PC-9 (cell line): ENCODE measurements around the gene SLC16A14.

Experiments
- EZH2 ChIP-seq: fragments of 200-600 bp; sonication (generic); IDR thresholded peaks from 2 replicates; pipeline ENCODE4 v1.8.0; 2017; ENCODE audit warnings: antibody characterized with exemption, low read depth
- TF ChIP-seq, protein P1 (sequence below): fragments of 200-600 bp; sonication (generic); conservative IDR thresholded peaks from 2 replicates; pipeline ENCODE4 v1.6.1; 2017; ENCODE audit warnings: mixed run types, antibody characterized with exemption, mild to moderate bottlenecking, moderate library complexity

DNA sequence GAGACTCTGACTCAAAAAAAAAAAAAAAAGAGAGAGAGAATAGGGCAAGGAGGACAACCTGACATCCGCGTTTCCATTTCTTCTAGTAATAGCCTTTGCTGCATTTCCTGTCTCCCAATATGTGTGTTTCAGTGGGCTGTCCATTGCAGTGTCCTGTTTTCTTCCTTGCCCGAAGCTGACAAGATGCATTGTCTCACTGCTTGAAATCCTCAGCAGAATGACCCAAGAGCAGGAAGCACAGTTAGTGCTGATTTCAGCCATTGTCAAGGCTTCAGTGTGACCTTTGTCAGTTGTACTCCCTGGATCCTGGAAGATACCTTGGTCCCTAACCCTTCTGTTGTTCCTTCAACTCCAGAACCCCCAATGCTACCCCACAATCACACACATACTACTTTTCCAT, 71.2 kb downstream of the SLC16A14 start:
- TF ChIP-seq, protein P1, sequence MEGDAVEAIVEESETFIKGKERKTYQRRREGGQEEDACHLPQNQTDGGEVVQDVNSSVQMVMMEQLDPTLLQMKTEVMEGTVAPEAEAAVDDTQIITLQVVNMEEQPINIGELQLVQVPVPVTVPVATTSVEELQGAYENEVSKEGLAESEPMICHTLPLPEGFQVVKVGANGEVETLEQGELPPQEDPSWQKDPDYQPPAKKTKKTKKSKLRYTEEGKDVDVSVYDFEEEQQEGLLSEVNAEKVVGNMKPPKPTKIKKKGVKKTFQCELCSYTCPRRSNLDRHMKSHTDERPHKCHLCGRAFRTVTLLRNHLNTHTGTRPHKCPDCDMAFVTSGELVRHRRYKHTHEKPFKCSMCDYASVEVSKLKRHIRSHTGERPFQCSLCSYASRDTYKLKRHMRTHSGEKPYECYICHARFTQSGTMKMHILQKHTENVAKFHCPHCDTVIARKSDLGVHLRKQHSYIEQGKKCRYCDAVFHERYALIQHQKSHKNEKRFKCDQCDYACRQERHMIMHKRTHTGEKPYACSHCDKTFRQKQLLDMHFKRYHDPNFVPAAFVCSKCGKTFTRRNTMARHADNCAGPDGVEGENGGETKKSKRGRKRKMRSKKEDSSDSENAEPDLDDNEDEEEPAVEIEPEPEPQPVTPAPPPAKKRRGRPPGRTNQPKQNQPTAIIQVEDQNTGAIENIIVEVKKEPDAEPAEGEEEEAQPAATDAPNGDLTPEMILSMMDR, result no peak
- TF ChIP-seq EZH2, result no peak
